A673 (cell line): ENCODE measurements around the gene SHISAL2A. TPM values are rescaled to one million over a fixed set of nuclear protein-coding genes. Genes with fewer than 3 reads are reported as not detected.

Experiments used
- Bru-seq: library from RNA; stranded (reverse); fragments of 400-500 nt; gene quantifications from one replicate; lab custom pipeline; 2021; lab: Mats Ljungman, UMichigan
- BruChase-seq, 2 experiments: library from RNA; stranded (reverse); fragments of 400-500 nt; gene quantifications; one replicate each; lab custom pipeline; 2021; lab: Mats Ljungman, UMichigan
- BruUV-seq: library from RNA; stranded (reverse); fragments of 400-500 nt; replicated peaks from 2 replicates; lab custom pipeline; 2021; lab: Mats Ljungman, UMichigan
- CTCF ChIA-PET: fragments of 300-600 bp; sonication (Branson Sonifier 250); formaldehyde crosslinking; loops from one replicate; lab custom pipeline; 2022; ENCODE audit warnings: antibody characterized with exemption; lab: Charles Lee
- POLR2A ChIA-PET: fragments of 300-600 bp; sonication (Branson Sonifier 250); formaldehyde crosslinking; loops from one replicate; lab custom pipeline; 2022; ENCODE audit warnings: antibody characterized with exemption; ENCODE audit not compliant: low non-redundant PET; lab: Charles Lee
- DNase-seq: peaks from one replicate; pipeline ENCODE4 v3.0.0-alpha.2; 2015; ENCODE audit warnings: low spot score
- H3K27ac ChIP-seq: fragments of 200-600 bp; sonication (generic); 2 replicates; pipeline ENCODE4 v1.5.1; 2016; ENCODE audit warnings: mixed run types, low read depth, mild to moderate bottlenecking, mixed read lengths, antibody characterized with exemption, low read length; ENCODE audit not compliant: poor library complexity, severe bottlenecking
- H3K27me3 ChIP-seq: fragments of 200-600 bp; sonication (generic); replicated peaks from 2 replicates; pipeline ENCODE4 v1.6.1; 2017; ENCODE audit warnings: mixed run types, low read depth, mild to moderate bottlenecking, mixed read lengths, antibody characterized with exemption, low read length; ENCODE audit not compliant: insufficient read depth, poor library complexity
- H3K36me3 ChIP-seq: fragments of 200-600 bp; sonication (generic); 2 replicates; pipeline ENCODE4 v1.6.1; 2016; ENCODE audit warnings: mixed run types, mild to moderate bottlenecking, mixed read lengths, antibody characterized with exemption, low read length; ENCODE audit not compliant: insufficient read depth, poor library complexity, severe bottlenecking
- H3K4me1 ChIP-seq: fragments of 200-600 bp; sonication (generic); 2 replicates; pipeline ENCODE4 v1.6.1; 2017; ENCODE audit warnings: mixed run types, mild to moderate bottlenecking, mixed read lengths, antibody characterized with exemption, low read length; ENCODE audit not compliant: insufficient read depth, poor library complexity, severe bottlenecking
- H3K4me3 ChIP-seq: fragments of 200-600 bp; sonication (generic); 2 replicates; pipeline ENCODE4 v1.5.1; 2016; ENCODE audit warnings: low read depth, mixed run types, mild to moderate bottlenecking, mixed read lengths, low read length; ENCODE audit not compliant: poor library complexity, severe bottlenecking
- H3K9me3 ChIP-seq: fragments of 200-600 bp; sonication (generic); 2 replicates; pipeline ENCODE4 v1.6.1; 2016; ENCODE audit warnings: mixed run types, low read depth, mild to moderate bottlenecking, mixed read lengths, antibody characterized with exemption, low read length; ENCODE audit not compliant: poor library complexity, severe bottlenecking
- CTCF ChIP-seq: fragments of 300-800, 200-600 bp; sonication (generic); conservative IDR thresholded peaks from 2 replicates; pipeline ENCODE4 v1.5.1; 2017; ENCODE audit warnings: low read depth, mild to moderate bottlenecking, antibody characterized with exemption, low read length, moderate library complexity, mixed read lengths
- EZH2 ChIP-seq: fragments of 200-600 bp; sonication (generic); IDR thresholded peaks from 2 replicates; pipeline ENCODE4 v1.6.1; 2017; ENCODE audit warnings: borderline replicate concordance, low read depth, mild to moderate bottlenecking, mixed read lengths, antibody characterized with exemption, low read length; ENCODE audit not compliant: poor library complexity, severe bottlenecking
- intact Hi-C: fragments of 100-400 bp; cut with micrococcal nuclease; formaldehyde crosslinking; loops from one replicate; pipeline ENCODE4 v1.10.0; 2022; ENCODE audit not compliant: unreplicated experiment
- long read RNA-seq: library from polyadenylated mRNA; stranded (forward); transcript quantifications from one replicate; pipeline ENCODE4 v2.0.0, GENCODE V29; 2022
- total RNA-seq: library from RNA; stranded (reverse); gene quantifications from 2 replicates; pipeline ENCODE4 v1.2.3, GENCODE V29; 2021

Gene SHISAL2A
- total RNA-seq (not detected in 2 replicates), Bru-seq, nascent RNA (not detected), BruChase-seq, experiment 1, labeled RNA remaining after a 2-hour chase (percentile 4 among the genes with signal in this experiment), BruChase-seq, experiment 2, labeled RNA remaining after a 6-hour chase (percentile 4 among the genes with signal in this experiment)
- long read RNA-seq: 0 reads

- no peak for DNase-seq
- no TSS peak for BruUV-seq
- Histone ChIP-seq H3K27ac (no peak within 1 kb of the TSS), H3K4me3 (peak within 1 kb of the TSS; percentile 36), H3K4me1 (no peaks in the 10 kb centered on the region), H3K36me3 (no peaks in the 10 kb centered on the region), H3K27me3 (peaks cover 21% of the 10 kb centered on the region), H3K9me3 (no peaks in the 10 kb centered on the region)
- CTCF ChIA-PET: interaction anchor here (0.6 kb wide), 1 partner anchor 8 kb away, joined by 4 read pairs; no protein-coding TSS in a partner anchor
- POLR2A ChIA-PET: no interaction called here
- no peak for TF ChIP-seq CTCF
- no peak for TF ChIP-seq EZH2
- intact Hi-C loops: no loop called here
These were observed at the start of gene SHISAL2A for GRCh38 chr1:52632732-52633290. TSS of gene SHISAL2A (plus strand) at chr1:52633168. CDS start at chr1:52633494, 326 bp downstream.

GRCh38 chr1:52585474-52585873, 47.5 kb upstream of the SHISAL2A start:
- CTCF ChIA-PET: interaction anchor here (0.6 kb wide), 1 partner anchor 9 kb away, joined by 3 read pairs; no protein-coding TSS in a partner anchor
- DNase-seq: no peak
- intact Hi-C loops: no loop called here
- no peaks in the 10 kb centered on the region for H3K36me3 ChIP-seq
- BruUV-seq: no TSS peak
- no peaks in the 10 kb centered on the region for H3K27me3 ChIP-seq
- H3K27ac ChIP-seq: no peak overlapping the region
- POLR2A ChIA-PET: no interaction called here
- TF ChIP-seq EZH2 (no peak), CTCF (no peak)
- H3K4me1 ChIP-seq: no peaks in the 10 kb centered on the region
- H3K9me3 ChIP-seq: no peaks in the 10 kb centered on the region
- H3K4me3 ChIP-seq: no peak overlapping the region

GRCh38 chr1:52588027-52588426, 44.9 kb upstream of the SHISAL2A start:
- no peak for DNase-seq
- Histone ChIP-seq H3K4me3 (no peak overlapping the region), H3K9me3 (no peaks in the 10 kb centered on the region), H3K4me1 (no peaks in the 10 kb centered on the region), H3K36me3 (no peaks in the 10 kb centered on the region), H3K27ac (no peak overlapping the region), H3K27me3 (no peaks in the 10 kb centered on the region)
- ChIA-PET CTCF (no interaction called here), POLR2A (no interaction called here)
- no TSS peak for BruUV-seq
- no peak for TF ChIP-seq EZH2
- no peak for TF ChIP-seq CTCF
- intact Hi-C loops: no loop called here
